GM12892 (cell line): Measurements from ENCODE around the gene VPS18.

Experiments
- POLR2A ChIP-seq: IDR thresholded peaks from 2 replicates; pipeline ENCODE4 v1.6.1; 2011; ENCODE audit warnings: low read depth, low read length, control low read depth
- TAF1 ChIP-seq: IDR thresholded peaks from 2 replicates; pipeline ENCODE4 v1.6.1; 2011; ENCODE audit warnings: low read depth, mild to moderate bottlenecking, control low read depth, low read length, borderline replicate concordance

DNA sequence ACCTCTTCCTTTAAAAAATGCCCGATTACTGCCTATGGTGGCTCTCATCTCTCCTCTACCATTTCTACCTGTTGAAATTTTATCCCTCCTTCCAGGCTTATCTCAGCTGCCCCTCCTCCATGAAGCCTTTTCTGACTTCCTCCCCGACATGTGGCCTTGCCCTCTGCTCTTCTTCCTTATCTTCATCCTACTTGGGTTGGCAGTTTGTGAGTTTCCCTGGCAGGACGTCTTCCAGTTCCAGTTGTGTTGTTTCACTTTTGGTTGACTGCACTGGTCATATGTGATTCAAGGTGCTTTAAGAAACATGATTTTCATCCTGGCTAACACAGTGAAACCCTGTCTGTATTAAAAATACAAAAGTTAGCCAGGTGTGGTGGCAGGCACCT, 39.3 kb downstream of the VPS18 start:
- TF ChIP-seq POLR2A: no peak
- TF ChIP-seq TAF1: no peak
